Measurements from ENCODE around the gene FTH1. TPM values are rescaled to one million over a fixed set of nuclear protein-coding genes. Genes with fewer than 3 reads are reported as not detected.
"Not testable (repeated sequence)": the region's sequence is repeated elsewhere in the genome, so short reads cannot be mapped to it uniquely, and the experiment has no call there.

FTH1 gene
- polyA plus RNA-seq (2013, experiment 1 of 2), result 1,753 TPM
- polyA plus RNA-seq (2013, experiment 2 of 2), result 2,093 TPM

- H3K4me3 ChIP-seq (ENCODE audit: low read length), result peak within 1 kb of the TSS; percentile 100
- no peaks in the 10 kb centered on the region for H3K27me3 ChIP-seq (ENCODE audit: insufficient read depth, low read length)
- H3K36me3 ChIP-seq (ENCODE audit: insufficient read depth, low read length), result peaks cover 36% of the 10 kb centered on the region
- H3K4me1 ChIP-seq (ENCODE audit: insufficient read depth, low read length), result peaks cover 18% of the 10 kb centered on the region
- peak within 1 kb of the TSS; percentile 94 for H3K27ac ChIP-seq (ENCODE audit: low read depth, low read length)
- WGBS, result 2% methylated on average over 90 of the region's 93 CpGs
- H3K9me3 ChIP-seq (ENCODE audit: insufficient read depth, low read depth, low read length), result no peaks in the 10 kb centered on the region
- peak within 1 kb of the TSS; percentile 97 for H3K9ac ChIP-seq (ENCODE audit: low read depth, low read length)
Measured at GRCh38 chr11:61967116-61967923, at the start of gene FTH1. Gene FTH1, minus strand, starts transcription at chr11:61967634. Its CDS starts 209 bp downstream, at chr11:61967425.

GRCh38 chr11:62015615-62016014 is 48.2 kb upstream of the FTH1 start:
- Histone ChIP-seq H3K4me1 (ENCODE audit: insufficient read depth, low read length) (no peaks in the 10 kb centered on the region), H3K27me3 (ENCODE audit: insufficient read depth, low read length) (no peaks in the 10 kb centered on the region), H3K9me3 (ENCODE audit: insufficient read depth, low read depth, low read length) (peaks cover 1% of the 10 kb centered on the region; the same call in 1 of the 2 replicates), H3K27ac (ENCODE audit: low read depth, low read length) (no peak overlapping the region), H3K4me3 (ENCODE audit: low read length) (no peak overlapping the region), H3K36me3 (ENCODE audit: insufficient read depth, low read length) (no peaks in the 10 kb centered on the region), H3K9ac (ENCODE audit: low read depth, low read length) (no peak overlapping the region)
- whole genome bisulfite sequencing, result 93% methylated on average over 7 of the region's 7 CpGs

- 85% methylated on average over 15 of the region's 15 CpGs for WGBS
- H3K27me3 ChIP-seq (ENCODE audit: insufficient read depth, low read length), result no peaks in the 10 kb centered on the region
- H3K27ac ChIP-seq (ENCODE audit: low read depth, low read length), result no peak overlapping the region
- H3K36me3 ChIP-seq (ENCODE audit: insufficient read depth, low read length), result no peaks in the 10 kb centered on the region
- H3K4me1 ChIP-seq (ENCODE audit: insufficient read depth, low read length), result no peaks in the 10 kb centered on the region
- no peaks in the 10 kb centered on the region for H3K9me3 ChIP-seq (ENCODE audit: insufficient read depth, low read depth, low read length)
- H3K4me3 ChIP-seq (ENCODE audit: low read length), result no peak overlapping the region
- H3K9ac ChIP-seq (ENCODE audit: low read depth, low read length), result no peak overlapping the region
Measured at GRCh38 chr11:62013537-62014476, 46.4 kb upstream of the FTH1 start.

- no peaks in the 10 kb centered on the region for H3K27me3 ChIP-seq (ENCODE audit: insufficient read depth, low read length)
- no peak overlapping the region for H3K4me3 ChIP-seq (ENCODE audit: low read length)
- H3K27ac ChIP-seq (ENCODE audit: low read depth, low read length), result no peak overlapping the region
- H3K36me3 ChIP-seq (ENCODE audit: insufficient read depth, low read length), result no peaks in the 10 kb centered on the region
- no peaks in the 10 kb centered on the region for H3K9me3 ChIP-seq (ENCODE audit: insufficient read depth, low read depth, low read length)
- H3K9ac ChIP-seq (ENCODE audit: low read depth, low read length), result no peak overlapping the region
- WGBS, result 87% methylated on average over 5 of the region's 5 CpGs
- H3K4me1 ChIP-seq (ENCODE audit: insufficient read depth, low read length), result no peaks in the 10 kb centered on the region
Measured at GRCh38 chr11:62012832-62013461, 45.5 kb upstream of the FTH1 start.

GRCh38 chr11:62012451-62012831 is 45.0 kb upstream of the FTH1 start:
- no peak overlapping the region for H3K9ac ChIP-seq (ENCODE audit: low read depth, low read length)
- no peak overlapping the region for H3K27ac ChIP-seq (ENCODE audit: low read depth, low read length)
- no peaks in the 10 kb centered on the region for H3K4me1 ChIP-seq (ENCODE audit: insufficient read depth, low read length)
- no peaks in the 10 kb centered on the region for H3K36me3 ChIP-seq (ENCODE audit: insufficient read depth, low read length)
- H3K4me3 ChIP-seq (ENCODE audit: low read length), result no peak overlapping the region
- no peaks in the 10 kb centered on the region for H3K27me3 ChIP-seq (ENCODE audit: insufficient read depth, low read length)
- H3K9me3 ChIP-seq (ENCODE audit: insufficient read depth, low read depth, low read length), result no peaks in the 10 kb centered on the region
- WGBS, result 89% methylated on average over 3 of the region's 3 CpGs

- H3K27me3 ChIP-seq (ENCODE audit: insufficient read depth, low read length), result no peaks in the 10 kb centered on the region
- no peak overlapping the region for H3K27ac ChIP-seq (ENCODE audit: low read depth, low read length)
- no peak overlapping the region for H3K4me3 ChIP-seq (ENCODE audit: low read length)
- WGBS, result 95% methylated on average over 9 of the region's 9 CpGs
- H3K36me3 ChIP-seq (ENCODE audit: insufficient read depth, low read length), result no peaks in the 10 kb centered on the region
- no peak overlapping the region for H3K9ac ChIP-seq (ENCODE audit: low read depth, low read length)
- no peaks in the 10 kb centered on the region for H3K4me1 ChIP-seq (ENCODE audit: insufficient read depth, low read length)
- H3K9me3 ChIP-seq (ENCODE audit: insufficient read depth, low read depth, low read length), result no peaks in the 10 kb centered on the region
Measured at GRCh38 chr11:62011881-62012280, 44.4 kb upstream of the FTH1 start.

GRCh38 chr11:62010935-62011528 is 43.6 kb upstream of the FTH1 start:
- Histone ChIP-seq H3K9me3 (ENCODE audit: insufficient read depth, low read depth, low read length) (no peaks in the 10 kb centered on the region), H3K4me3 (ENCODE audit: low read length) (no peak overlapping the region), H3K9ac (ENCODE audit: low read depth, low read length) (no peak overlapping the region), H3K4me1 (ENCODE audit: insufficient read depth, low read length) (no peaks in the 10 kb centered on the region), H3K36me3 (ENCODE audit: insufficient read depth, low read length) (no peaks in the 10 kb centered on the region), H3K27ac (ENCODE audit: low read depth, low read length) (no peak overlapping the region), H3K27me3 (ENCODE audit: insufficient read depth, low read length) (no peaks in the 10 kb centered on the region)
- 93% methylated on average over 4 of the region's 4 CpGs for WGBS

GRCh38 chr11:62008193-62008592 is 40.8 kb upstream of the FTH1 start:
- Histone ChIP-seq H3K9ac (ENCODE audit: low read depth, low read length) (no peak overlapping the region), H3K27ac (ENCODE audit: low read depth, low read length) (no peak overlapping the region), H3K4me3 (ENCODE audit: low read length) (no peak overlapping the region), H3K9me3 (ENCODE audit: insufficient read depth, low read depth, low read length) (no peaks in the 10 kb centered on the region), H3K4me1 (ENCODE audit: insufficient read depth, low read length) (no peaks in the 10 kb centered on the region), H3K36me3 (ENCODE audit: insufficient read depth, low read length) (no peaks in the 10 kb centered on the region), H3K27me3 (ENCODE audit: insufficient read depth, low read length) (no peaks in the 10 kb centered on the region)
- 100% methylated on average over 1 of the region's 1 CpG for whole genome bisulfite sequencing

- Histone ChIP-seq H3K27ac (ENCODE audit: low read depth, low read length) (no peak overlapping the region), H3K9ac (ENCODE audit: low read depth, low read length) (no peak overlapping the region), H3K36me3 (ENCODE audit: insufficient read depth, low read length) (no peaks in the 10 kb centered on the region), H3K4me1 (ENCODE audit: insufficient read depth, low read length) (no peaks in the 10 kb centered on the region; the same call in 1 of the 2 replicates), H3K27me3 (ENCODE audit: insufficient read depth, low read length) (no peaks in the 10 kb centered on the region), H3K9me3 (ENCODE audit: insufficient read depth, low read depth, low read length) (peaks cover 3% of the 10 kb centered on the region), H3K4me3 (ENCODE audit: low read length) (no peak overlapping the region)
- 96% methylated on average over 2 of the region's 2 CpGs for WGBS
Measured at GRCh38 chr11:62004473-62004872, 37.0 kb upstream of the FTH1 start.

- H3K9ac ChIP-seq (ENCODE audit: low read depth, low read length); H3K4me3 ChIP-seq (ENCODE audit: low read length); H3K4me1 ChIP-seq (ENCODE audit: insufficient read depth, low read length); H3K27me3 ChIP-seq (ENCODE audit: insufficient read depth, low read length); H3K36me3 ChIP-seq (ENCODE audit: insufficient read depth, low read length); H3K27ac ChIP-seq (ENCODE audit: low read depth, low read length): not testable (repeated sequence)
- H3K9me3 ChIP-seq (ENCODE audit: insufficient read depth, low read depth, low read length), result peaks cover 15% of the 10 kb centered on the region
- WGBS, result 96% methylated on average over 8 of the region's 8 CpGs
Measured at GRCh38 chr11:62002283-62002682, 34.8 kb upstream of the FTH1 start.

All from HUES64 (cell line).